ENCODE data around the gene MCM9. TPM values are rescaled to one million over a fixed set of nuclear protein-coding genes. Genes with fewer than 3 reads are reported as not detected.

The MCM9 gene
- total RNA-seq, 1 experiment from 2014 or later = 18.6 TPM

DNA sequence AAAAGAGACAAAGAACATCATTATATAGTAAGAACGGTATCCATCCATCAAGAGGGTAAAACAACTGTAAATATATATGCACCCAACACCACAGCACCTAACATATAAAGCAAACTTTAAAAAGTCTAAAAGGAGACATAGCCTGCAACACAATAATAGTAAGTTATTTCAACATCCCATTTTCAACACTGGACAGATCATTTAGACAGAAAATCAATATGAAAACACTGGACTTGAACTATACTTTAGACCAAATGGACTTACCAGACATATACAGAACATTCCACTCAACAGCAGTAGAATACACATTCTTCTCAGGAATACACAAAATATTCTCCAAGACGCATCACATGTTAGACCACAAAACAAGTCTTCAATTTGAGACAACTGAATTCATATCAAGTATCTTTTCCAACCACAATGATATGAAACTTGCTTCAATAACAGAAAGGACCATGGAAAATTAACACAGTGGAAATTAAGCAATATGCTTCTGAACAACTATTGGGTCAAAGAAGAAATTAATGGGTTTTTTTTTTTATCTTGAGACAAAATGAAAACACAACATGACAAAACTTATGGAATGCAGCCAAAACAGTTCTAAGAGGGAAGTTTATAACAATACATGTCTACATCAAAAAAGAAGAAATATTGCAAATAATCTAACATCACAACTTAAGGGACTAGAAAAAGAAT, 64.9 kb downstream of the MCM9 start:
- no peaks in the 10 kb centered on the region for H3K27me3 Mint-ChIP-seq (ENCODE audit: low read depth)
- Histone ChIP-seq H2BK12ac (ENCODE audit: insufficient read length, low read depth, low read length) (no peak overlapping the region), H3K4ac (ENCODE audit: low read depth, low read length) (no peak overlapping the region), H2BK120ac (ENCODE audit: low read depth, low read length, poor library complexity, severe bottlenecking) (no peak overlapping the region), H3K4me1 (ENCODE audit: insufficient read depth, low read length) (no peaks in the 10 kb centered on the region), H3K18ac (ENCODE audit: insufficient read length, low read depth, low read length) (no peak overlapping the region), H2BK5ac (ENCODE audit: insufficient read length, low read length) (no peak overlapping the region), H3K56ac (ENCODE audit: insufficient read length, low read depth, low read length) (no peak overlapping the region), H2AK5ac (ENCODE audit: insufficient read length, low read length) (no peak overlapping the region), H4K5ac (ENCODE audit: insufficient read length, low read depth, low read length) (no peak overlapping the region), H3K9me3 (ENCODE audit: control insufficient read depth, low read depth, low read length) (no peaks in the 10 kb centered on the region), H3K23ac (ENCODE audit: insufficient read length, low read depth, low read length) (no peak overlapping the region), H2AFZ (ENCODE audit: low read length) (no peak overlapping the region), H3K4me2 (ENCODE audit: insufficient read depth, insufficient read length, low read length) (no peak overlapping the region), H3K27me3 (ENCODE audit: insufficient read depth, low read length) (no peaks in the 10 kb centered on the region), H3K23me2 (ENCODE audit: insufficient read length, low read depth, low read length, poor library complexity, severe bottlenecking) (no peaks in the 10 kb centered on the region), H4K8ac (replicated peaks; ENCODE audit: insufficient read length, low read depth, low read length) (no peak overlapping the region), H3K27ac (ENCODE audit: insufficient read length, low read depth, low read length) (no peak overlapping the region), H4K91ac (ENCODE audit: insufficient read length, low read depth, low read length) (no peak overlapping the region), H3K79me1 (ENCODE audit: insufficient read depth, low read depth, low read length, poor library complexity, severe bottlenecking) (no peaks in the 10 kb centered on the region), H3T11ph (ENCODE audit: low read length) (no peak overlapping the region), H3K9ac (ENCODE audit: extremely low read depth, insufficient read length, low read length) (no peak overlapping the region), H2BK15ac (ENCODE audit: low read depth, low read length) (no peak overlapping the region), H3K14ac (ENCODE audit: insufficient read depth, low read length) (no peak overlapping the region), H2BK20ac (ENCODE audit: low read depth, low read length, poor library complexity, severe bottlenecking) (no peak overlapping the region), H3K79me2 (ENCODE audit: insufficient read depth, low read length) (no peaks in the 10 kb centered on the region), H4K20me1 (ENCODE audit: control insufficient read depth, insufficient read depth, insufficient read length) (no peaks in the 10 kb centered on the region)
- H3K4me1 Mint-ChIP-seq = 0 out of 4 replicates have a peak, but pooled peaks cover 0 to 2% of the 10 kb centered on the region in 2 experiments
- no peak overlapping the region for H3K27ac Mint-ChIP-seq
- no peak for DNase-seq
- peaks cover 0 to 3% of the 10 kb centered on the region in 2 experiments; a peak in 3 of 5 replicates for H3K9me3 Mint-ChIP-seq
- TF ChIP-seq, protein P1, sequence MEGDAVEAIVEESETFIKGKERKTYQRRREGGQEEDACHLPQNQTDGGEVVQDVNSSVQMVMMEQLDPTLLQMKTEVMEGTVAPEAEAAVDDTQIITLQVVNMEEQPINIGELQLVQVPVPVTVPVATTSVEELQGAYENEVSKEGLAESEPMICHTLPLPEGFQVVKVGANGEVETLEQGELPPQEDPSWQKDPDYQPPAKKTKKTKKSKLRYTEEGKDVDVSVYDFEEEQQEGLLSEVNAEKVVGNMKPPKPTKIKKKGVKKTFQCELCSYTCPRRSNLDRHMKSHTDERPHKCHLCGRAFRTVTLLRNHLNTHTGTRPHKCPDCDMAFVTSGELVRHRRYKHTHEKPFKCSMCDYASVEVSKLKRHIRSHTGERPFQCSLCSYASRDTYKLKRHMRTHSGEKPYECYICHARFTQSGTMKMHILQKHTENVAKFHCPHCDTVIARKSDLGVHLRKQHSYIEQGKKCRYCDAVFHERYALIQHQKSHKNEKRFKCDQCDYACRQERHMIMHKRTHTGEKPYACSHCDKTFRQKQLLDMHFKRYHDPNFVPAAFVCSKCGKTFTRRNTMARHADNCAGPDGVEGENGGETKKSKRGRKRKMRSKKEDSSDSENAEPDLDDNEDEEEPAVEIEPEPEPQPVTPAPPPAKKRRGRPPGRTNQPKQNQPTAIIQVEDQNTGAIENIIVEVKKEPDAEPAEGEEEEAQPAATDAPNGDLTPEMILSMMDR (conservative IDR thresholded peaks at IDR 0.05) = no peak
- no CpG with 5 or more reads among the region's 2 CpGs for WGBS (ENCODE audit: extremely low coverage, insufficient read length, low lambda C conversion rate)
- H3K36me3 Mint-ChIP-seq (ENCODE audit: insufficient read depth in 1 of 3, low read depth in 3 of 3) = peaks cover 0 to 2% (median 0%) of the 10 kb centered on the region in 3 experiments; a peak in 2 of 7 replicates
- H3K4me3 Mint-ChIP-seq = no peak overlapping the region

Data from H9 (cell line).